ENCODE measurements around the gene IL6R.

The IL6R gene

DNA sequence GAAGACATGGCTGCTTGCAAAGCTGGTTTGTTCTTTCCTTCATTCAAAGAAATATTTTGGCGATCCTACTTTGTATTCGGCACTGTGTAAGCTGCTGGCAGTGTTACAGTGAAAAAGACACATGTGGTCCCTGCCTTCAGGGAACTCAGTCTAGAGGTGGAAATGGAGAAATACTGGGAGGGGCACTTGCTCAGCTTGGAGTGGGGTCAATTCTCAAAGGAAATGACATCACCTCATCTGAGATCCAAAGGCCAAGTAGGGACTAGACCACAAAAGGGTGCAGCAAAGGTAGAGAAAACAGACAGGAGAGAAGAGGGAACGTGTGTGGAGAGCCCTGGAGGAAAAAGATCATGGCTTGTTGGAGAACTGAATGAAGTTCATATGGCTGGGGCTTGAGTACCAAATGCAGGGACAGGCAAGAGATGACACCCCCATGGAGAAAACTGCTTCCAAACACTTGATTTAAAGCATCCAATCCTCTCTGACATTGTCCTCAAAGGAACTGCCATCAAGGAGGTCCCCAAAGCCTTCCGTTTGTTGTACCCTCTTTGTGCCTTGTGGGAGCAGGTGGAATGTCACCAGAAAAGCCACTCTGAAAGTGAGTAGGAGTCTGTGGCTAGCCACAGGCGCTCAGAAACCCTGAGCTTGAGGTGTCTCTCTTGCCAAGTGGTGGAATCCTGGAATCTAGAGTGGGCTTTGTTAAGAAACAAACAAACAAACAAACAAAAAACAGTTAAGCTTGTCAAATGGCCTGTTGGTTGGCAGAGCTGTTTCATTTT lies 48.6 kb downstream of the IL6R start:
- DNase-seq: no peak

DNA sequence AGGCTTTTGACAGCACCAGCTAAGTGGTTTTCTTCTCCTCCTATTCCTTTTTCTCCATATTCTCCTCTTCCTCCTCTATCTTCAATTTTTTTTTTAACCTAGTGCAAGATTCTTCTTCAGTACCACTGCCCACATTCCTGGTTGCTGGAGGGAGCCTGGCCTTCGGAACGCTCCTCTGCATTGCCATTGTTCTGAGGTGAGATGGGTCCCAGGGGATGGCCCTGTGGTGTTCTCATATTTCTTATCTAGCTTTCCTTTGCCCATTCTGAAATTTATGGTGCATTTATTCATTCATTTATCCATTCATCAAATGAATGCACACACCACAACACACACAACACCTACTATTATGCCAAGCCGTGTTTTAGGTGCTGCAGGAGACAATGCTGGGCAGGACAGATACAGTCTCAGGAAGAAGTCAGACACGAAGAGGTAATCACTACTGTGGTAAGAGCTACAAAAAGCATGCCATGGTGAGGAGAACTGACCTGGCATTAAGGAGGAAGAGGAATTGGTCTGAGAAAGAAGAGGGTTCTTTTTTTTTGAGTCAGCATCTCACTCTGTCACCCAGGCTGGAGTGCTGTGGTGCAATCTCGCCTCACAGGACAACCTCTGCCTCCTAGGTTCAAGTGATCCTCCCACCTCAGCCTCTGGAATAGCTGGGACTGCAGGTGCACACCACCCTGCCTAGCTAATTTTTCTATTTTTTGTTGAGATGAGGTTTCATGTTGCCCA lies 49.4 kb downstream of the IL6R start:
- no peak for DNase-seq

DNA sequence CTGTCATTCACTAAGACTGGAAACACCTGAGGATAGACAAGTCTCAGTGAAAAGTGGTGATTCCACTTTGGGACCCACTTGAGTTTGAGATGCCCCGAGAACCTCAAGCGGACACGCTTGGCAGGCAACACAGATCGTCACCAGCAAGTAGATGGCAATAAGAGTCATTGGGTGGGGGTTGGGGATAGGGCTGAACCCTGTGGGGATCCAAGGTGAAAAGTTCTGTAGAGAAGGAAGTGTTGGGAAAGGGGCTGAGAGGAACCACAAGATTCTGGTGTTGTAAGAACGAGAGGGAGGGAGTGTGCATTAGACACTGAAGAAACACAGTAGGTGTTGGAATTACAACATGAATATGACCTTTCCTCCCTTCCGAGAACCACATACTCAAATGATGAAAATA lies 51.5 kb downstream of the IL6R start:
- DNase-seq: no peak

DNA sequence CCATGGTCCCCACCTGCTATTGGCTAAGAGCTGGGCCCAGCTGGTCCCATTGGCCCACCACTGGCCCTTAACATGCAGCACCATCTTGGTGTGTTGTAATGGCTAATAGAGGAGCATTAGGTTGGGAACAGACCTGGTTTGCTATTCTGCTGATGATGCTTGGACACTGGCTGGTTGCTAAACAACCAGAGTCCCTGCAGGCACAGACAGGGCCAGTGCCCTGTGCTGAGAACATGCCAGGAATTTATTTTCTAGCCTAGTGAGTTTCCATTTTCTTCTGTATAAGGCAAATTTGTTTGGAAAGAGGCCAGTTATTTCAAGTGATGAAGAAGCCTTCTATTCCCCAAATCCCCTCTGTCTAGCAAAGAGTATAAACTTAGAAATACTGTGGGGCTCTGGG lies 53.9 kb downstream of the IL6R start:
- no peak for DNase-seq

DNA sequence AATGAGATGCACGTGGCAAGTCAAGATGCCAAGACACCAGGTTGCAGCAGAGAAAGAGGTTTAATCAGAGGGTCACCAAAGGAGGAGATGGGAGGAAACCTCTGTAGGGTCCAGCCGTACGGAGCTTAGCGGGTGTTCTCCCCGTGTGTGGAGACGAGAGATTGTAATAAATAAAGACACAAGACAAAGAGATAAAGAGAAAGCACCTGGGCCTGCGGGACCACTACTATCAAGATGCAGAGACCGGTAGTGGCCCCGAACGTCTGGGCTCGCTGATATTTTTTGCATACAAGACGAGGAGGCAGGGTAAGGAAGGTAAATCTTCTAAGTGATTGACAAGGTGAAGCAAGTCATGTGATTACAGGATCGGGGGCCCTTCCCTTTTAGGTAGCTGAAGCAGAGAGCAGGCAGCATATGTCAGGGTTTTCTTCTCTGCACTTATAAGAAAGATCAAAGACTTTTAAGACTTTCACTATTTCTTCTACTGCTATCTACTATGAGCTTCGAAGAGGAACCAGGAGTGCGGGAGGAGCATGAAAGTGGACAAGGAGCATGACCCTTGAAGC lies 55.6 kb downstream of the IL6R start:
- no peak for DNase-seq

DNA sequence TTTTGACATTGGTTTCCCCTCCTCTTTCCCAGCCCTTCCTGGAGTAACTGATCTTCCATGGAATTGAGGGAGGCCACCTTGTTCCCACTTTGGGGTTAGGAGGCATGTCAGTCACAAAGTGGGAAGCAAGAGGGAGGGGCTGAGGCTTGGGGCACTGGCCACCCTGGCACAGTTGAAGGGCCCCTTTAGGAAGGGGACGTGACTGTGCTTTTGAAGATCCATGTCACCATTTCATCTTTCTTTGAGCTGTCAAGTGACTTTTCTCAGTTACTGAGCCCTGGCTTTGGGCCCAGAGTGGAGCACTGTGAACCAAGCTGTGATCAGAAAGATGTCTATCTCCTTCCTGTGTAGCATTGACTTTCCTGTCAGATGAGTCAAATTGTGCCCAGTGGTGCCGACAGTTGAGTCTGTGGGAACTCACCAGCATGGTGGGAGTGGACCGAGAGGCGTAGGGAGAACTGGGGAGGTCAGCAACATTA lies 58.4 kb downstream of the IL6R start:
- DNase-seq: peak; percentile 47

DNA sequence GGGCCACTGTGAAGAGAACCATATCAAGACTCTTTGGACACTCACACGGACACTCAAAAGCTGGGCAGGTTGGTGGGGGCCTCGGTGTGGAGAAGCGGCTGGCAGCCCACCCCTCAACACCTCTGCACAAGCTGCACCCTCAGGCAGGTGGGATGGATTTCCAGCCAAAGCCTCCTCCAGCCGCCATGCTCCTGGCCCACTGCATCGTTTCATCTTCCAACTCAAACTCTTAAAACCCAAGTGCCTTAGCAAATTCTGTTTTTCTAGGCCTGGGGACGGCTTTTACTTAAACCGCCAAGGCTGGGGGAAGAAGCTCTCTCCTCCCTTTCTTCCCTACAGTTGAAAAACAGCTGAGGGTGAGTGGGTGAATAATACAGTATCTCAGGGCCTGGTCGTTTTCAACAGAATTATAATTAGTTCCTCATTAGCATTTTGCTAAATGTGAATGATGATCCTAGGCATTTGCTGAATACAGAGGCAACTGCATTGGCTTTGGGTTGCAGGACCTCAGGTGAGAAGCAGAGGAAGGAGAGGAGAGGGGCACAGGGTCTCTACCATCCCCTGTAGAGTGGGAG lies 60.6 kb downstream of the IL6R start:
- DNase-seq: no peak

DNA sequence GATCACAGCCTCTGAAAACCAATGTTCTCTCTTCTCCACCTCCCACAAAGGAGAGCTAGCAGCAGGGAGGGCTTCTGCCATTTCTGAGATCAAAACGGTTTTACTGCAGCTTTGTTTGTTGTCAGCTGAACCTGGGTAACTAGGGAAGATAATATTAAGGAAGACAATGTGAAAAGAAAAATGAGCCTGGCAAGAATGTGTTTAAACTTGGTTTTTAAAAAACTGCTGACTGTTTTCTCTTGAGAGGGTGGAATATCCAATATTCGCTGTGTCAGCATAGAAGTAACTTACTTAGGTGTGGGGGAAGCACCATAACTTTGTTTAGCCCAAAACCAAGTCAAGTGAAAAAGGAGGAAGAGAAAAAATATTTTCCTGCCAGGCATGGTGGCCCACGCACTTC lies 61.1 kb downstream of the IL6R start:
- no peak for DNase-seq

DNA sequence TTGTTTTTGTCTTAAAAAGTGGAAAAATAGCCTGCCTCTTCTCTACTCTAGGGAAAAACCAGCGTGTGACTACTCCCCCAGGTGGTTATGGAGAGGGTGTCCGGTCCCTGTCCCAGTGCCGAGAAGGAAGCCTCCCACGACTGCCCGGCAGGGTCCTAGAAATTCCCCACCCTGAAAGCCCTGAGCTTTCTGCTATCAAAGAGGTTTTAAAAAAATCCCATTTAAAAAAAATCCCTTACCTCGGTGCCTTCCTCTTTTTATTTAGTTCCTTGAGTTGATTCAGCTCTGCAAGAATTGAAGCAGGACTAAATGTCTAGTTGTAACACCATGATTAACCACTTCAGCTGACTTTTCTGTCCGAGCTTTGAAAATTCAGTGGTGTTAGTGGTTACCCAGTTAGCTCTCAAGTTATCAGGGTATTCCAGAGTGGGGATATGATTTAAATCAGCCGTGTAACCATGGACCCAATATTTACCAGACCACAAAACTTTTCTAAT lies 61.8 kb downstream of the IL6R start:
- no peak for DNase-seq

DNA sequence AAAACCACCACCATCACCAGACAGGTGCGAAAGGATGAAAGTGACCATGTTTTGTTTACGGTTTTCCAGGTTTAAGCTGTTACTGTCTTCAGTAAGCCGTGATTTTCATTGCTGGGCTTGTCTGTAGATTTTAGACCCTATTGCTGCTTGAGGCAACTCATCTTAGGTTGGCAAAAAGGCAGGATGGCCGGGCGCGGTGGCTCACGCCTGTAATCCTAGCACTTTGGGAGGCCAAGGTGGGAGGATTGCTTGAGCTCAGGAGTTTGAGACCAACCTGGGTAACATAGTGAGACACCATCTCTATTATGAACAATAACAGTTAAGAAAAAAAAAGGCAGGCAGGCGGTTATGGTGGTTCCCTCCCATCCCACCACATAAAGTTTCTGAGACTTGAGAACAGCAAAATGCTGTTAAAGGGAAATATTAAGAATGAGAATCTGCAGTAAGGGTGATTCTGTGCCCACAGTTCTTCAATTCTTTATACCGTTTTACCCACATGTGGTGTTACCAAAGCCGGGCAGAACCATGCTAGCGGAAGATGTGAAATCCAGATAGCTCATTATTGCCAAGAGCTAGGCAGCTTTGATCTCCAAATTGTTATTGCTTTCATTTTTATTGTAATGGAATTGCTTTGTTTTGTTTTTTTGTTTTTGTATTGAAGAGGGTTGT lies 62.4 kb downstream of the IL6R start:
- no peak for DNase-seq

DNA sequence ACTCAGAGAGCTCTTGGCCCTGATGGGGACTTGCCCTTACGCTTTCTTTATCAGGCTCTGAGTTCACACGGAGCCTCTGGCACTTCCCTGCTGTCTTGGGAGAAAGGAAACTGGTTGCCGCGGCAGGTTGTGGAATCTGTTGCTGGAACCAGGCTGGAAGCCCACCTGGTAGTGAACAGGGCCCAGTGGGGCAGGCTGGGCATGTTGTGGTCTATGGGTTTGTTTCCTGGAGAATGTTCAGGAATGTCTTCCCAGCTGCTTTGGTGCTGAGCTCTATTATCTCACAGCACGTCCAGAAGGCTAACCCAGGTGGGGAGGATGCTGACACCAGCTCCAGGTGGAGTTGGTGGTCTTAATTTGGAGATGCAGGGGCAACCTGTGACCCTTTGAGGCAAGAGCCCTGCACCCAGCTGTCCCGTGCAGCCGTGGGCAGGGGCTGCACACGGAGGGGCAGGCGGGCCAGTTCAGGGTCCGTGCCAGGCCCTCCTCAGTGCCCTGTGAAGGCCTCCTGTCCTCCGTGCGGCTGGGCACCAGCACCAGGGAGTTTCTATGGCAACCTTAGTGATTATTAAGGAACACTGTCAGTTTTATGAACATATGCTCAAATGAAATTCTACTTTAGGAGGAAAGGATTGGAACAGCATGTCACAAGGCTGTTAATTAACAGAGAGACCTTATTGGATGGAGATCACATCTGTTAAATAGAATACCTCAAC lies 63.5 kb downstream of the IL6R start:
- no peak for DNase-seq

DNA sequence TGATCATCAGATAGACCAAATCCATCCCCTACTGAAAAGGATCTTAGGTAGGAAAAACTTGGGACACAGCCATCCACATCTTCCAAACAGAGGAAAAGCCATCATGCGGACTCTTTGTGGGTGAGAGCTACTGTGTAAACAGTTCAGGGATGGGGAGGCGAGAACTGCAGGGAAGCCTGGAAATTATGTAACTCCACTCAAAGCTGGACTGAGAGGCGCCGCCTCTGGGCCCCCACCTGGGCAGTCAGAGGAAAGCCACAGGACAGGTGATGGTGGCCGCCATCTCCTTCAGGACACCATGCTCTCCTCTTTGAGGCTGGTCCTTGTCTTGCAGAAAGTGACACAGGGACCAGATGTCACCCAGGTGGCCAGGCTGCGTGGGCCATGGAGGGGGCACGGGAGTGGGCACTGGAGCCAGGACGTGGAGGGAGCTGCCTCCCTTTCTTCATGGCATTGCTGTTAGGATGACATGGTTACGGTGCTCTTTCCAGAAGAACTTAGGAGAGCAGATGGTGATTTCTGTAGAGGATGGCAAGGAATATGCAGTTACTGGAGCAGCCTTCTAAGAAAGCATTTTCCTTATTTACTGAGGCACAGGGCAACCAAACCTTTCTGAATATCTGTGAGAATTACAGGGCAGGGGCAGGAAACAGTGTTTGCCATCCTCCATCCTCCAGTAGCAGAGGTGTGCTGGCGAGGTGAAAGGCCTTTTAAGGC lies 64.9 kb downstream of the IL6R start:
- no peak for DNase-seq

DNA sequence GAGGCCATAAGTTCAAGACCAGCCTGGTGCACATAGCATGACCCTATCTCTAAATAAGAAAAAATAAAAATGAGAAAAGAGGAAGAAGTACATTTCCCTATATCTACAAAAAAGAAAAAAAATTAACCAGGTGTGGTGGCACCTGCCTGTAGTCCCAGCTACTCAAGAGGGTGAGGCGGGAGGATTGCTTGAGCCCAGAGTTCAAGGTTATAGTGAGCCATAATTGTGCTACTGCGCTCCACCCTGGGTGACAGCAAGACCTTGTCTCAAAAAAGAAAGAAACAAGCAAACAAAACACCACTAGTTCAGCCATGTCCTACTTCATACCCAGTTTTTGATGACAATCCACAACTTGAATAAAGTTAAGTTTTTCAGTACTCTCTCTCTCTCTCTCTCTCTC lies 66.2 kb downstream of the IL6R start:
- no peak for DNase-seq

DNA sequence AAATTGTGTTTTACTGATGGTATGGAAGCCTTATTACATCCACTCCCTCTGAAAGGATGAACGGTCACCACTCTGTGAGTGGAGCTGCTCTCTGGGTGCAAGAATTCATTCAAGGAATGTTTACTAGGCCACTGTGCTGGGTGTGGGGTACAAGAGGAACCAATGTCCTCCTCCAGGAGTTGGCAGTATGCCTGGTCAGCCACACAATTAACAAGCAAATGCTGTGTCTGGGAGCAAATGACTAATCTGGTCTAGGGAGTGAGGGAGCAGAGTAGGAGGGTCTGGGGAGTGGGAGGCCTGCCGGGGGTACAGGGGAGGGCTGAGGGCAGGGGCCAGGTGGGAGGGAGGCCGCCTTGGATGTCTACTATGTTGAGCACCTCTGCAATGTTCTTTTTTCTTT lies 69.7 kb downstream of the IL6R start:
- DNase-seq: no peak

DNA sequence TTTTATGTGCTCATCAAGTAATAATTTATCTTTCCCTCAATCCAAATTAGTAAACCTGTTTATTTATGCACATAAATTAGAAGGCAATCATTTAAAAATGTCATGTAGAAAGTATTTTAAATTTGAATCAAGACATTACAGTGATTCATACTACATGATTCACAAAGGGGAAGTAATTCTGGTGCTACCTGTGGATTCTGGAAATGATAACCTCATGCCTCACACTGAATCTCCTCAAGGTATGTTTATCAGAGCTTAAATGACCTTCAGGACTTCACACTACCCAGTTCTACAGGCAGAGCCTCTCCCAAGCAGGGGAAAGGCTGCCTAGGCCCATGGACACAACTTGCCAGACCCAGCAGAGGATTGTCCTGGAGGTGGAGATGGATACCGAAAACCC lies 71.6 kb downstream of the IL6R start:
- DNase-seq: no peak

DNA sequence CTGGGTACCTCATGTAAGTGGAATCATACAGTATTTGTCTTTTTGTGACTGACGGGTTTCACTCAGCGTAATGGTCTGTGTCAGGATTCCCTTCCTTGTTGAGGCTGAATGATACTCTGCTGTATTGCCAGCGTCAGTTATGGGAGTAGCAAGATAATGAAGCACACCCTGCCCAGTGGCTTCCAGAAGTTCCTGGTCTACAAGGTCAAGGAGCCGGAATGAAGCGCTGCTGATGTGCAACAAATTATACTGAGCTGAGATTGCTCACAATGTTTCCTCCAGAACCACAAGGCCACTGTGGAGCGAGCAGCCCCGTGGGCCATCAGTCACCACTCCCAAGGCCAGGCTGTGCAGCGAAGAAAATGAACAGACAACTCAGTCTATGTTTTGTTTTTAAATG lies 72.9 kb downstream of the IL6R start:
- DNase-seq: no peak

DNA sequence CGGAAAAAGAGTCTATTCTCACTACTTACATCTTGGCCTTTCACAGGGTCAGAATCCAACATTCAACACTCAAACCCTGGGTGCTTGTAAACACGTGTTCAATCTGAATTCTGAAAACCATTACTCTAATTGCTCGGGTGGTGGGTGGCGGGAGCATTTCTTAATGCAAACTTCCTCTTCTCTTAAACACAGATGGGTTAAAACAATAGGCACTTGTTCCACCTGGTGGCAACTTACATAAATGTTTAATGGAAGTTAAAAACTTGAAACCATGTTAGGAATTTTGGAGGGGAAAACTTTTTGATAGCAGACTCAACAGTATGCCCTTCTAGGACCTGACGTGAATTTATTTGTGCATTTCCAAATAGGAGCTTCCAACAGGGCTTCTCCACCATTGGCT lies 73.5 kb downstream of the IL6R start:
- no peak for DNase-seq

DNA sequence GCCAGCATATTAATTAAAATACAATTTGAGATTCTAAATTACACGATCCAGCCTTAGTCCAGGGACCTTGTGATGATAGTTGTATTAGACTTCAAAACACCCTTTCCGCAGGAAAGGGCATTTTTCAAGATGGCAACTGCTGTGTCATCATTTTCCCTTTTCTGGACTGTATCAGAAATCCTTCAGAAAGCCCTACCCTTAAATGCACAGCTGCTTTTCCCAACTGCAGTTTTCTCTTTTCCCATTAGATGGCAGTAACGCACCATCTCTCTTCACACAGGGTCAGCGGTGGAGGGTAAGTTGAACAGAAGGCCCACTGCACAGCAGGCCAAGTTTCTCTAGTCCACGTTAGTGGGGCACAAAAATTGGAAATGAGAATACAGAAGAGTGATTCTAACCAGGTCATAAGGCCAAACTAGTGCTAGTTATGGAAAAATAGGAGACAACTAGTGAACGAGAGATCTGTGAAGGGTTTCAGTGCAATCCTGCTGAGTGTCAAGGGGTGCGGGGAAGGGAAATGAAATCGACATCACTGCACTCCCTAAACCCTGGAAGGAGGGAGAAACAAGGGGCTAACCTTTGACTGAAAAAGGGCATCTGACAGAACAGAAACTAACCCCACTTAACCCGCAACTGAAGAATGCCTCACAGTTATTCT lies 74.8 kb downstream of the IL6R start:
- peak; percentile 30 for DNase-seq

DNA sequence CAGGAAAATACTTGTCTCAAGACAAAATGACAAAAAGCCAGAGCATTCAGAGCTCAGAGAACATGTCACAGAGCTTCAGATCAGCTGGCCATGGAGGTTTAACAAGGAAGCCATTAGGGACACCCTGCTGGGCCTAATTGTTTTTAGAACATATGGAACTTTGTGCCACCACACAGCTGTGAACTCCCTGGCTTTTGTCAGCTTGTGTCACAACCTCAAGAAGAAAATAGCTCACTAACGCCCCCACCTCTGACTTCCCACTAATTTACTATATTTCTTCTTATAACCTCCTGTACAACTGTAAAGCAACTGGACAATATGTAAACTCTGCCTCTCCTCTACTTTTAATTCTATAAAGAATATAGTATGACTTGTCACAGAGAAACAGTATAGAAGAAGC lies 75.9 kb downstream of the IL6R start:
- no peak for DNase-seq

DNA sequence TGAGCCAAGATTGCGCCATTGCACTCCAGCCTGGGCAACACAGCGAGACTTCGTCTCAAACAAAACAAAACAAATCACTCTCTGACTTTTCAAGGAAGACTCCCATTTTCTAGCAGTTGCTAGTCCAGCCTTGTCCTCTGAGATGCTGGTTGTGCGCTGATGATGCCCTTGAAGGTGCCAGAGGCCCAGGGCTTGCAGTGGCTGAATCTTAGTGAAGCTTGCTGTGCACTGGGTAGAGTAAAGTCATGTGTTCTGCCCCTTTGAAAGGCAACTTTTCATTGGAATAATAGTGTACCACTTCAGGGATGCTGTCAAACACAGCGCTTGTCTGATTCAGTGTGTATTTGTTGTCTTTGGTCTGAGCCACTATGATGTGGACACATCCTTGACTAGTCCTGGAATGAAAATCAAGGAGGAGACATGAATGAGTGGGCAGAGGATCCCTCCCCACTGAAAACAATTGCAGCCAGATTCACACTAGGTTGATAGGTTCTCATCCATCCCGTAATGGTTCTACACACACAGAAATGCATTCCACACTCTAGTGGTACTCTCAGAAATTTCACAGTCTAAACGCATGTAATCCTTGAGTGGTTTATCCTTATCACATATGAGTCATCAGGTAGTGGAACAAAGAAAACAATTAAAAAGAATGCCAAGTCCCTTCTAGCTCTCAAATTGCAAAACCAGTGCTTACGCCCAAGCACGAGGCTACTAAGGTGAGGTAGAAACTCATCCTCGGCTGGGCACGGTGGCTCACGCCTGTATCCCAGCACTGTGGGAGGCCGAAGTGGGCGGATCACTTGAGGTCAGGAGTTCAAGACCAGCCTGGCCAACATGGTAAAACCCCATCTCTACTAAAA lies 79.0 kb downstream of the IL6R start:
- DNase-seq: no peak
